Measurements from ENCODE around the gene ZNF827. TPM values are rescaled to one million over a fixed set of nuclear protein-coding genes. Genes with fewer than 3 reads are reported as not detected.

The ZNF827 gene
- total RNA-seq, 1 experiment from 2014 or later = 9.8 TPM

DNA sequence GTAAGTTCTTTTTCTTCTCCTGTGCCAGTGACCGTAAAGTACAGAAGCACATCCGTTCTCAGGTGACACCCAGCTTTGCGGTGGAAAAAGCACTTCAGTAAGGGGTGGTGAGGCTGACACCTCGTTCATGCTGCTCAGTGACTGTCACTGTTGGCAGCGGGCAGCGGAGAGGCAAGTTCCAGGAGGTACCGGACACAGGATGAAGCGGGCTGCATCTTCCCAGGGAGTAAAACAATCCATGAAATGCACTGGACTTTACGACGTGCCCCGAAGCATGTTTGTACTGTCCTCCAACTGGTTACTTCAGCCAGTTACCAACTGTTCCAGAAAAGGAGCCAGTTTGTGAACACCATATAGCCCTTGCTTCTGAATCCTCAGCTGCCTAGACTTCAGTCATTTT is 110.7 kb downstream of the ZNF827 start:
- intact Hi-C loops (cut with micrococcal nuclease) = no loop called here
- DNase-seq = no peak

DNA sequence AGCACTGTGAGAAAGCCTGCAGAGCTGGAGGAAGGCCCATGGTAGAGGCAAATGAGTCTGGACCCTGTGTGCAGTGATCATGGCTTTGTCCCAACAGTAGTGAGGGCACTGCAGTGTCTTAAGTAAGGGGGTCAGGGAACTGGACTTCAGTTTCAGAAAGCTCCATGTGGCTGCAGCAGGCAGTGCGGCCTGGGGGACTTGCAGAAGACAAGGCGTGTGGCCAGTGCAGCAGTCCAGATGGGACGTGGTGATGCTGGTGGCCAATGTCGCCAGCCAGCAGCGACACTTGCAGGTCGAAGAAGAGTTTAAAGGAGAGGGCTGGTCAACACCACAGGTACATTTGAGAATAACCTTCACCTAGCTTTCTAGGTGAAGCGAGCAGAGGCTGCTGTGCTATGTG is 113.4 kb downstream of the ZNF827 start:
- H2AFZ ChIP-seq (ENCODE audit: low read length) = no peak overlapping the region
- H3K79me2 ChIP-seq (ENCODE audit: low read length) = no peaks in the 10 kb centered on the region
- no peak overlapping the region for H3K9ac ChIP-seq (ENCODE audit: low read length)
- no peaks in the 10 kb centered on the region for H3K36me3 ChIP-seq (ENCODE audit: low read depth, low read length)
- no peak overlapping the region for H3K27ac ChIP-seq (ENCODE audit: low read length)
- ChIA-PET POLR2A (ENCODE audit: unreplicated experiment) (no interaction called here), CTCF (no interaction called here)
- TF ChIP-seq, protein P1, sequence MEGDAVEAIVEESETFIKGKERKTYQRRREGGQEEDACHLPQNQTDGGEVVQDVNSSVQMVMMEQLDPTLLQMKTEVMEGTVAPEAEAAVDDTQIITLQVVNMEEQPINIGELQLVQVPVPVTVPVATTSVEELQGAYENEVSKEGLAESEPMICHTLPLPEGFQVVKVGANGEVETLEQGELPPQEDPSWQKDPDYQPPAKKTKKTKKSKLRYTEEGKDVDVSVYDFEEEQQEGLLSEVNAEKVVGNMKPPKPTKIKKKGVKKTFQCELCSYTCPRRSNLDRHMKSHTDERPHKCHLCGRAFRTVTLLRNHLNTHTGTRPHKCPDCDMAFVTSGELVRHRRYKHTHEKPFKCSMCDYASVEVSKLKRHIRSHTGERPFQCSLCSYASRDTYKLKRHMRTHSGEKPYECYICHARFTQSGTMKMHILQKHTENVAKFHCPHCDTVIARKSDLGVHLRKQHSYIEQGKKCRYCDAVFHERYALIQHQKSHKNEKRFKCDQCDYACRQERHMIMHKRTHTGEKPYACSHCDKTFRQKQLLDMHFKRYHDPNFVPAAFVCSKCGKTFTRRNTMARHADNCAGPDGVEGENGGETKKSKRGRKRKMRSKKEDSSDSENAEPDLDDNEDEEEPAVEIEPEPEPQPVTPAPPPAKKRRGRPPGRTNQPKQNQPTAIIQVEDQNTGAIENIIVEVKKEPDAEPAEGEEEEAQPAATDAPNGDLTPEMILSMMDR (conservative IDR thresholded peaks at IDR 0.05; ENCODE audit: low read depth, low read length) = no peak
- TF ChIP-seq EZH2 (IDR thresholded peaks at IDR 0.05; ENCODE audit: low read length, unreplicated experiment) (no peak), EZH2phosphoT487 (IDR thresholded peaks at IDR 0.05; ENCODE audit: borderline replicate concordance, low read length) (no peak)
- H3K9me2 ChIP-seq (replicated peaks; ENCODE audit: low read length) = no peaks in the 10 kb centered on the region
- H3F3A ChIP-seq (ENCODE audit: low read length, unreplicated experiment) = no peaks in the 10 kb centered on the region
- DNase-seq (no peak), ATAC-seq (no peak)
- BruUV-seq (replicated peaks) = no TSS peak
- no peak overlapping the region for H3K4me3 ChIP-seq (ENCODE audit: low read length)
- no peak overlapping the region for H3K4me2 ChIP-seq (ENCODE audit: low read length)
- no peaks in the 10 kb centered on the region for H3K27me3 ChIP-seq (ENCODE audit: low read length)
- intact Hi-C loops (cut with micrococcal nuclease) = no loop called here
- H3K4me1 ChIP-seq (ENCODE audit: insufficient read depth, low read length) = no peaks in the 10 kb centered on the region
- H3K9me3 ChIP-seq (ENCODE audit: low read length) = no peaks in the 10 kb centered on the region
- H4K20me1 ChIP-seq (ENCODE audit: low read length) = no peaks in the 10 kb centered on the region

More for the DNA sequence above, 110.7 kb downstream of the ZNF827 start:
- H3K9me2 ChIP-seq (replicated peaks; ENCODE audit: low read length) = no peaks in the 10 kb centered on the region
- TF ChIP-seq EZH2phosphoT487 (IDR thresholded peaks at IDR 0.05; ENCODE audit: borderline replicate concordance, low read length) = no peak
- TF ChIP-seq, protein P1 (conservative IDR thresholded peaks at IDR 0.05; ENCODE audit: low read depth, low read length) = no peak
- no peak for TF ChIP-seq EZH2 (IDR thresholded peaks at IDR 0.05; ENCODE audit: low read length, unreplicated experiment)
- H3K9ac ChIP-seq (ENCODE audit: low read length) = no peak overlapping the region
- H2AFZ ChIP-seq (ENCODE audit: low read length) = no peak overlapping the region
- no peaks in the 10 kb centered on the region for H3K9me3 ChIP-seq (ENCODE audit: low read length)
- H3K79me2 ChIP-seq (ENCODE audit: low read length) = no peaks in the 10 kb centered on the region
- no TSS peak for BruUV-seq (replicated peaks)
- no peaks in the 10 kb centered on the region for H4K20me1 ChIP-seq (ENCODE audit: low read length)
- H3F3A ChIP-seq (ENCODE audit: low read length, unreplicated experiment) = no peaks in the 10 kb centered on the region
- no peaks in the 10 kb centered on the region for H3K27me3 ChIP-seq (ENCODE audit: low read length)
- H3K36me3 ChIP-seq (ENCODE audit: low read depth, low read length) = no peaks in the 10 kb centered on the region
- no peak overlapping the region for H3K27ac ChIP-seq (ENCODE audit: low read length)
- ATAC-seq = no peak
- H3K4me1 ChIP-seq (ENCODE audit: insufficient read depth, low read length) = no peaks in the 10 kb centered on the region
- CTCF ChIA-PET = no interaction called here
- no peak overlapping the region for H3K4me3 ChIP-seq (ENCODE audit: low read length)
- no peak overlapping the region for H3K4me2 ChIP-seq (ENCODE audit: low read length)
- POLR2A ChIA-PET (ENCODE audit: unreplicated experiment) = no interaction called here

GRCh38 chr4:145824463-145824862 is 114.2 kb downstream of the ZNF827 start:
- ChIA-PET CTCF (no interaction called here), POLR2A (ENCODE audit: unreplicated experiment) (no interaction called here)
- no peak overlapping the region for H3K27ac ChIP-seq (ENCODE audit: low read length)
- H3F3A ChIP-seq (ENCODE audit: low read length, unreplicated experiment) = no peaks in the 10 kb centered on the region
- H3K9me2 ChIP-seq (replicated peaks; ENCODE audit: low read length) = no peaks in the 10 kb centered on the region
- BruUV-seq (replicated peaks) = no TSS peak
- no peaks in the 10 kb centered on the region for H3K9me3 ChIP-seq (ENCODE audit: low read length)
- DNase-seq (no peak), ATAC-seq (no peak)
- H3K27me3 ChIP-seq (ENCODE audit: low read length) = no peaks in the 10 kb centered on the region
- H4K20me1 ChIP-seq (ENCODE audit: low read length) = no peaks in the 10 kb centered on the region
- H3K4me1 ChIP-seq (ENCODE audit: insufficient read depth, low read length) = no peaks in the 10 kb centered on the region
- no peaks in the 10 kb centered on the region for H3K79me2 ChIP-seq (ENCODE audit: low read length)
- H3K4me2 ChIP-seq (ENCODE audit: low read length) = no peak overlapping the region
- H3K36me3 ChIP-seq (ENCODE audit: low read depth, low read length) = no peaks in the 10 kb centered on the region
- TF ChIP-seq EZH2phosphoT487 (IDR thresholded peaks at IDR 0.05; ENCODE audit: borderline replicate concordance, low read length) (no peak), EZH2 (IDR thresholded peaks at IDR 0.05; ENCODE audit: low read length, unreplicated experiment) (no peak)
- TF ChIP-seq, protein P1 (conservative IDR thresholded peaks at IDR 0.05; ENCODE audit: low read depth, low read length) = no peak
- intact Hi-C loops (cut with micrococcal nuclease) = no loop called here
- no peak overlapping the region for H3K4me3 ChIP-seq (ENCODE audit: low read length)
- H3K9ac ChIP-seq (ENCODE audit: low read length) = no peak overlapping the region
- H2AFZ ChIP-seq (ENCODE audit: low read length) = no peak overlapping the region

Data from PC-3 (cell line).